ENCODE data around the gene UBE2D1. TPM values are rescaled to one million over a fixed set of nuclear protein-coding genes. Genes with fewer than 3 reads are reported as not detected.

Gene UBE2D1
- total RNA-seq, 2 donors from 2014 or later: 18.0 to 42.8 TPM

GRCh38 chr10:58351616-58352578, 17.1 kb downstream of the UBE2D1 start:
- TF ChIP-seq, protein P1, sequence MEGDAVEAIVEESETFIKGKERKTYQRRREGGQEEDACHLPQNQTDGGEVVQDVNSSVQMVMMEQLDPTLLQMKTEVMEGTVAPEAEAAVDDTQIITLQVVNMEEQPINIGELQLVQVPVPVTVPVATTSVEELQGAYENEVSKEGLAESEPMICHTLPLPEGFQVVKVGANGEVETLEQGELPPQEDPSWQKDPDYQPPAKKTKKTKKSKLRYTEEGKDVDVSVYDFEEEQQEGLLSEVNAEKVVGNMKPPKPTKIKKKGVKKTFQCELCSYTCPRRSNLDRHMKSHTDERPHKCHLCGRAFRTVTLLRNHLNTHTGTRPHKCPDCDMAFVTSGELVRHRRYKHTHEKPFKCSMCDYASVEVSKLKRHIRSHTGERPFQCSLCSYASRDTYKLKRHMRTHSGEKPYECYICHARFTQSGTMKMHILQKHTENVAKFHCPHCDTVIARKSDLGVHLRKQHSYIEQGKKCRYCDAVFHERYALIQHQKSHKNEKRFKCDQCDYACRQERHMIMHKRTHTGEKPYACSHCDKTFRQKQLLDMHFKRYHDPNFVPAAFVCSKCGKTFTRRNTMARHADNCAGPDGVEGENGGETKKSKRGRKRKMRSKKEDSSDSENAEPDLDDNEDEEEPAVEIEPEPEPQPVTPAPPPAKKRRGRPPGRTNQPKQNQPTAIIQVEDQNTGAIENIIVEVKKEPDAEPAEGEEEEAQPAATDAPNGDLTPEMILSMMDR (IDR thresholded peaks at IDR 0.05): no peak
- no peak overlapping the region for H3K27ac ChIP-seq

GRCh38 chr10:58352956-58353610, 18.3 kb downstream of the UBE2D1 start:
- H3K27me3 ChIP-seq: no peaks in the 10 kb centered on the region
- no peaks in the 10 kb centered on the region for H3K9me3 ChIP-seq
- DNase-seq (ENCODE audit: low spot score): no peak
- no peak overlapping the region for H3K27ac ChIP-seq
- H3K4me1 ChIP-seq: peaks cover 0 to 50% of the 10 kb centered on the region in 2 donors
- H3K4me3 ChIP-seq: no peak overlapping the region
- no peaks in the 10 kb centered on the region for H3K36me3 ChIP-seq
- TF ChIP-seq, protein P1 (IDR thresholded peaks at IDR 0.05): no peak

More at GRCh38 chr10:58351616-58352578, 17.1 kb downstream of the UBE2D1 start:
- H3K4me3 ChIP-seq: no peak overlapping the region
- DNase-seq (ENCODE audit: low spot score): no peak
- H3K9me3 ChIP-seq: no peaks in the 10 kb centered on the region
- H3K36me3 ChIP-seq: no peaks in the 10 kb centered on the region
- no peaks in the 10 kb centered on the region for H3K27me3 ChIP-seq
- peaks cover 0 to 47% of the 10 kb centered on the region in 2 donors for H3K4me1 ChIP-seq

- H3K27me3 ChIP-seq: no peaks in the 10 kb centered on the region
- TF ChIP-seq, protein P1 (IDR thresholded peaks at IDR 0.05): no peak
- no peak for DNase-seq (ENCODE audit: low spot score)
- peaks cover 0 to 57% of the 10 kb centered on the region in 2 donors for H3K4me1 ChIP-seq
- H3K27ac ChIP-seq: no peak overlapping the region
- no peaks in the 10 kb centered on the region for H3K9me3 ChIP-seq
- no peak overlapping the region for H3K4me3 ChIP-seq
- H3K36me3 ChIP-seq: no peaks in the 10 kb centered on the region
Measured at GRCh38 chr10:58356756-58357155, 21.9 kb downstream of the UBE2D1 start.

DNA sequence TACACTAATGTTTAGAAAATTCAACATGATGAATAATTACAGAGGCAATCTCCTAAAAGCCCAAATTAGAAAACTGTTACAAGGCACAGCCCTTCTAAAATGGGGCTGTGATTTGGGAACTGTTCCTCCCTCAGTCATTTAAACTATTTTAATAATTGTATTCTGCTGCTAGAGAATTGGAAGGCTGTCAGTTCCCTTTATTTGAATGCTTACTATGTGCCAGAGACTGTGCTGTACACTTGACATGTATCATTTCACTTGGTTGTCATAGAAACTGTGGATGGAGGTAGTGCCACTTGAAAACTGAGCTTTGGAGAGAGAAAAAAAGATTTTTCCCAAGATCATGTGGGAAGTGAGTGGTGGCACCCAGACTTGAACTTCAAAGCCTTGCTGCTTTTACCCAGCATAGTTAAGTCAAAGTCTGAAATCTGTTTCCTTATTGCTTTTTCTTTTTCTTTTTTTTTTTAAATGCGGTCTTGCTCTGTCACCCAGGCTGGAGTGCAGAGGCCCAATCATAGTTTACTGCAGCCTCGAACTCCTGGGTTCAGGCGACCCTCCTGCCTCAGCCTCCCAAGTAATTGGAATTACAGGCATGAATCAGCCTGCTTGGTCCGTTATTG, 23.6 kb downstream of the UBE2D1 start:
- H3K27ac ChIP-seq: no peak overlapping the region
- H3K9me3 ChIP-seq: no peaks in the 10 kb centered on the region
- H3K36me3 ChIP-seq: no peaks in the 10 kb centered on the region
- H3K27me3 ChIP-seq: no peaks in the 10 kb centered on the region
- DNase-seq (ENCODE audit: low spot score): no peak
- H3K4me1 ChIP-seq: peaks cover 0 to 46% of the 10 kb centered on the region in 2 donors
- TF ChIP-seq, protein P1 (IDR thresholded peaks at IDR 0.05): no peak
- H3K4me3 ChIP-seq: no peak overlapping the region

DNA sequence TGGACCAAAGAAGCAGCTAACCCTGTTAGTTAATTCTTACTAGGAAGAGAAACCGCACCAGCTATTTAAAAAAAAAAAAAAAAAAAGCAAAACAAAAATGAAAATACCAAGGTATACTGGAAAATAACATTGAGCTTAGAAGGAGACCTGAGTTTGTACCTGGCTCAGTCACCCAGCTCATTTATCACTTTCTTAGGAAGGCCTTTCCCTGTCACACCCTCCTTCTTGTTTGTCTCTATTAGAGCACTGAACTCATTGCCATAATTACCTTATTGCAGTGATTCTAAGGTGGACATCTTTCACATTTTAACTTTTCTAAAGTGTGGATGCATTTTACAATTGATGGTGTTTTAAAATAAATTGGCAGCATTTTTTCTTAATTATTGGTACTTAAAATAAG, 24.1 kb downstream of the UBE2D1 start:
- no peak for DNase-seq (ENCODE audit: low spot score)
- no peak overlapping the region for H3K27ac ChIP-seq
- no peaks in the 10 kb centered on the region for H3K36me3 ChIP-seq
- no peak overlapping the region for H3K4me3 ChIP-seq
- no peaks in the 10 kb centered on the region for H3K27me3 ChIP-seq
- TF ChIP-seq, protein P1 (IDR thresholded peaks at IDR 0.05): no peak
- H3K9me3 ChIP-seq: no peaks in the 10 kb centered on the region
- peaks cover 0 to 46% of the 10 kb centered on the region in 2 donors for H3K4me1 ChIP-seq

All from right atrium auricular region (tissue), 2 donors.